IPS-15b (cell line): ENCODE measurements around the gene PAFAH1B2.

Experiments
- H3K27me3 ChIP-seq: one replicate; pipeline ENCODE4 v1.6.1; 2013; ENCODE audit warnings: low read length; ENCODE audit not compliant: control insufficient read depth, insufficient read depth
- H3K36me3 ChIP-seq: one replicate; pipeline ENCODE4 v1.6.1; 2013; ENCODE audit warnings: low read length; ENCODE audit not compliant: control insufficient read depth, insufficient read depth
- H3K4me1 ChIP-seq: one replicate; pipeline ENCODE4 v1.6.1; 2013; ENCODE audit warnings: mild to moderate bottlenecking, low read length; ENCODE audit not compliant: control insufficient read depth, insufficient read depth
- H3K4me3 ChIP-seq: one replicate; pipeline ENCODE4 v1.5.1; 2013; ENCODE audit warnings: low read depth, low read length
- H3K9ac ChIP-seq: one replicate; pipeline ENCODE4 v1.6.1; 2013; ENCODE audit warnings: low read depth, mild to moderate bottlenecking, low read length
- H3K9me3 ChIP-seq: one replicate; pipeline ENCODE4 v1.6.1; 2013; ENCODE audit warnings: mild to moderate bottlenecking, low read length; ENCODE audit not compliant: control insufficient read depth, insufficient read depth

PAFAH1B2 gene

DNA sequence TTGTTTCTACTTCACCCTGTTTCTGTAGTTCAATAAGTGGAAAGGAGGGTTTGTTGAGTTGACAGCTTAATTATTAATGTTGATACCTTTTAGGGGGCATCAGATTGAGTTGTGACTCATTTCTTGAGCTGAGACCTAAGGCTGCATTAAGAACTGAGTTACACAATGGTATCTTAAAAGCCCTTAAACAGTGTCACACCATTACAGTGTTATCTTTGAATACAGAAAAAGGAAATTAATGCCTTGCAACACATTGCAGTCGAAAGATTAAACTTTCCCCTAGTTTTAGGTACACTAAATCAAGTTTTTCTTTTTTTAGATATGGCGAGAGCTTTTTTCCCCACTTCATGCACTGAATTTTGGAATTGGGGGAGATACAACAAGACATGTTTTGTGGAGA, 16.7 kb downstream of the PAFAH1B2 start:
- peaks cover 16% of the 10 kb centered on the region for H3K36me3 ChIP-seq
- H3K4me3 ChIP-seq, result no peak overlapping the region
- H3K4me1 ChIP-seq, result no peaks in the 10 kb centered on the region
- no peaks in the 10 kb centered on the region for H3K9me3 ChIP-seq
- no peaks in the 10 kb centered on the region for H3K27me3 ChIP-seq
- no peak overlapping the region for H3K9ac ChIP-seq

DNA sequence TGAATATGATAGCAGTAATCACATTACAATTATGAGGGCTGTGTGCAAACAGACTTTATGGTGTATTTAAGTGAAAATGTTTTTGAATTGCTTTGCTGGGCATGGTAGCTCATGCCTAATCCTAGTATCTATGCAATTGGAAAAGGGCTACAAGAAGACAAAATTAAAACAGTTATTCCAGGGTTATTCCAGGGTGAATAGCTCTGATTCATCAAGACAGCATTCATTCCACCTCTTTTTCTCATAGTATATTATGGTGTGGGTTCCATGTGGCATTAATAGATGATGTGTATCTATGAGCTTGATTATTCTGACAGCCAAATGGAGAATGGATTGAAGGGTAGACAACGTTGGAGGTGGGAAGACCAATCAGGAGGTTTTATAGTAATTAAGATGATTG, 22.4 kb downstream of the PAFAH1B2 start:
- Histone ChIP-seq H3K4me1 (no peaks in the 10 kb centered on the region), H3K4me3 (no peak overlapping the region), H3K36me3 (peaks cover 33% of the 10 kb centered on the region), H3K27me3 (no peaks in the 10 kb centered on the region), H3K9ac (no peak overlapping the region), H3K9me3 (no peaks in the 10 kb centered on the region)

DNA sequence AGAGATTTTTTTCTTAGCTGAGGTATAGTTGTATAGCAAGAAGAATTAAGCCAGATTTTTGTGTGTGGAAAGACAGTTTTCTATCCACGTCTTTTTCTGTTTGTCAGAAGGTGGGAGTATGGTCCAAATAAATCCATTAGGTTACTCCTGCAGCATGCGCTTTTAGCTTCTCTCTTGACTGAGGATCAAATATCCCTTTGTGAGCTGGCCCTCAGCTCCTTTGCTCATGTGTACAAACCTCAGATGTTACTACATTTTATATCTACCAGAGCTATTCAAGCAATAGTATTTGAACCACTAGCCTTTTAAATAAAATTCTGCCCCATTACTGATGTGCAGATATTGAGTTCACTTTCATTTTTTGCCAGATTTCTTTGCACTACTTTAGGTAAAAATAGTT, 25.6 kb downstream of the PAFAH1B2 start:
- Histone ChIP-seq H3K4me1 (peaks cover 5% of the 10 kb centered on the region), H3K27me3 (no peaks in the 10 kb centered on the region), H3K36me3 (peaks cover 20% of the 10 kb centered on the region), H3K9me3 (no peaks in the 10 kb centered on the region), H3K4me3 (no peak overlapping the region), H3K9ac (no peak overlapping the region)

GRCh38 chr11:117170210-117170609, 26.1 kb downstream of the PAFAH1B2 start:
- peaks cover 20% of the 10 kb centered on the region for H3K36me3 ChIP-seq
- no peaks in the 10 kb centered on the region for H3K27me3 ChIP-seq
- no peaks in the 10 kb centered on the region for H3K9me3 ChIP-seq
- H3K9ac ChIP-seq, result no peak overlapping the region
- no peak overlapping the region for H3K4me3 ChIP-seq
- peaks cover 5% of the 10 kb centered on the region for H3K4me1 ChIP-seq

DNA sequence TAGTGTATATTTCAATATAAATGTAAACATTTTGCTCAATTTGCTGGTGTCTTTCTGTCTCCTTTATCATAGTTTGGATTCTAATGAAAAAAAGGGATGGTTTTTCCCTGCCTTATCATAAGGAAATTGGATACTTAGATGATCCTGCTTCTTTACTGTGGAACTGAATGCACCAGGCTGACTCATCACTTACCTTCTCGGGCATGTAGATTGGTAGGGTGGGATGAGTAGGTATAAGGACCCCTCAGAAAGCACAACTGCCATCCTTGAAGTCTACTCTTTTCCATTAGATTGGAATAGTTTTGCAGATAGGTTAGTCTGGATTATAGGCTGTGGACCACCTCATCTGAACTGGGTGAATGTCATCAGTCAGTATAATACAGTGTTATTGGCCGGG, 26.9 kb downstream of the PAFAH1B2 start:
- H3K4me1 ChIP-seq, result peaks cover 5% of the 10 kb centered on the region
- no peak overlapping the region for H3K4me3 ChIP-seq
- no peaks in the 10 kb centered on the region for H3K27me3 ChIP-seq
- H3K9ac ChIP-seq, result no peak overlapping the region
- no peaks in the 10 kb centered on the region for H3K9me3 ChIP-seq
- H3K36me3 ChIP-seq, result peaks cover 23% of the 10 kb centered on the region

DNA sequence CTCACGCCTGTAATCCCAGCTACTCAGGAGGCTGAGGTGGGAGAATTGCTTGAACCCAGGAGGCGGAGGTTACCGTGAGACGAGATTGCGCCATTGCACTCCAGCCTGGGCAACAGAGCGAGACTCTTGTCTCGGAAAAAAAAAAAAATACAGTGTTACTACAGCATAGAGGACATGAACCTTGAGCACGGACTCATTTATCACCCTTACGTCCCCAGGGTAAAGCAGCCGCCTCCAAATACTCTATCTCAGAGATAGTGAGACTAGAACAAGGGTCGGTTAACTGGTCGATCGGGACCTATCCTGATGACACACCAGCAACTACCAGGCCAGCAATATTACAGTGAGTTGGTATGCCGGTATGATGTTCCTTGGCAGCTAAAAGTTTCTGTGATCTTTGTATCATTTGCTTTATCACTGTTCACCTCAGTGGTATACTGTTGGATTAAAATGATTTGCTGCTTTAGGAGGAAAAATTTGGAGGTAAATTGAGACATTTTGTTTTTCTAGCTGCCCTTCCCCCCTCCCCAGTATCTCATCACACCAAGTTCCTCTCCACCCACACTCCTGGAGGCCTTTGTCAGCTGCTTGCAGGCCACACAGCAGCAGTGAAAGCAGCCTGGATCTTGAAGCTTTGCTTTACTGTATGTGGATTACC, 27.4 kb downstream of the PAFAH1B2 start:
- Histone ChIP-seq H3K4me1 (peaks cover 5% of the 10 kb centered on the region), H3K9me3 (no peaks in the 10 kb centered on the region), H3K9ac (no peak overlapping the region), H3K36me3 (peaks cover 20% of the 10 kb centered on the region), H3K27me3 (no peaks in the 10 kb centered on the region), H3K4me3 (no peak overlapping the region)

DNA sequence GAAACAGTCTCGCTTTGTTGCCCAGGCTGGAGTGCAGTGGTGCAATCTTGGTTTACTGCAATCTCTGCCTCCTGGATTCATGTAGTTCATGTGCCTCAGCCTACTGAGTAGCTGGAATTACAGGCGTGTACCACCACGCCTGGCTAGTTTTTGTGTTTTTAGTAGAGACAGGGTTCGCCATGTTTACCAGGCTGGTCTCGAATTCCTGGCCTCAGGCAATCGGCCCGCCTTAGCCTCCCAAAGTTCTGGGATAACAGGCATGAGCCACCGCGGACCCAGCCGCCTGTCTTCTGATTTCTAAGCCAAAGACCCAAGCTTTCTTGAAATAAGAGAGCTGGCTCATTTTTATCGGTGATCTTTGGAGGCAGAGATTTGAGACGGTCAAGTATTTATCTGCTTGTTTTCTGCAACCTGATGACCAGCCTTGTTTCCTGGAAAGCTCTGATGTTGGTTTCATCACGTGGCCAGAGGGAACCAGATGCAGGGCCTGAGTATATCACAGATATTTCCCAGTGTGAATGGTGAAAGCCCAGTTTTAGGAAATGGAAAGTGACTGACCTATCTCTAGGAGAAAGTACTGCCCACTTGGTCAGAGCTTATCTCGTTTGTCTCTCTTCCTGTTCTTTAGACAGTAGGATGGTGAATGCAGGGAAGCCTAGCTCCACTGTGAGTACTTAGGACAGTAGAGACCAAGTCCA, 28.8 kb downstream of the PAFAH1B2 start:
- Histone ChIP-seq H3K9me3 (no peaks in the 10 kb centered on the region), H3K9ac (no peak overlapping the region)

DNA sequence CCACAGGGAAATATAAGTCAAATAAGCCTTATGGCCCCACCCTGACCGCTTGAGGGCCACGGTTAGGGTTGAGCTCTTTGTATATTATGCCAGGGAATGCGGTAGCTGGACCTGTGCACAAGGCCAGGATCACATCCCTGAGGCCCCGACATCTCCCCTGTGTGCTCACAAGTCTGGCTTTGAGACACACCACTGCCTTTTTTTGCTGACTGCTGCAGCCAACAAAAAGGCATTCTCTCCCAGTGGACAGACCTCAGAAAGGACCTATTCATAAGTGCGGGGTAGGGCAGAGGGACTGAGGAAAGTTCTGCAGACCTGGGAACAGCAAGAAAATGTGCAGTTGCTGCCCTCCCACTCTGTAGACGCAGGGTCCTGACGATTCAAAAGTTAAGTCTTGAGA, 31.0 kb downstream of the PAFAH1B2 start:
- Histone ChIP-seq H3K27me3 (no peaks in the 10 kb centered on the region), H3K4me3 (no peak overlapping the region), H3K9ac (no peak overlapping the region), H3K4me1 (peaks cover 10% of the 10 kb centered on the region), H3K9me3 (no peaks in the 10 kb centered on the region), H3K36me3 (peaks cover 11% of the 10 kb centered on the region)

More for the DNA sequence above, 28.8 kb downstream of the PAFAH1B2 start:
- no peak overlapping the region for H3K4me3 ChIP-seq
- peaks cover 11% of the 10 kb centered on the region for H3K36me3 ChIP-seq
- H3K27me3 ChIP-seq, result no peaks in the 10 kb centered on the region
- peaks cover 6% of the 10 kb centered on the region for H3K4me1 ChIP-seq

GRCh38 chr11:117175781-117176180, 31.7 kb downstream of the PAFAH1B2 start:
- Histone ChIP-seq H3K4me3 (no peak overlapping the region), H3K9me3 (no peaks in the 10 kb centered on the region), H3K4me1 (peaks cover 10% of the 10 kb centered on the region), H3K9ac (no peak overlapping the region), H3K27me3 (no peaks in the 10 kb centered on the region), H3K36me3 (peaks cover 6% of the 10 kb centered on the region)

- H3K27me3 ChIP-seq, result no peaks in the 10 kb centered on the region
- H3K9me3 ChIP-seq, result no peaks in the 10 kb centered on the region
- no peak overlapping the region for H3K4me3 ChIP-seq
- peaks cover 10% of the 10 kb centered on the region for H3K4me1 ChIP-seq
- H3K36me3 ChIP-seq, result peaks cover 5% of the 10 kb centered on the region
- H3K9ac ChIP-seq, result no peak overlapping the region
Measured at GRCh38 chr11:117176186-117176585, 32.1 kb downstream of the PAFAH1B2 start.

- Histone ChIP-seq H3K9me3 (no peaks in the 10 kb centered on the region), H3K27me3 (no peaks in the 10 kb centered on the region), H3K36me3 (peaks cover 7% of the 10 kb centered on the region), H3K4me1 (peaks cover 5% of the 10 kb centered on the region), H3K4me3 (peak overlapping the region; percentile 45), H3K9ac (peak overlapping the region; percentile 28)
Measured at GRCh38 chr11:117177534-117178209, 33.6 kb downstream of the PAFAH1B2 start.
